ENCODE results near the gene MAVS.
"Not testable (repeated sequence)": the region's sequence is repeated elsewhere in the genome, so short reads cannot be mapped to it uniquely, and the experiment has no call there.

The MAVS gene

DNA sequence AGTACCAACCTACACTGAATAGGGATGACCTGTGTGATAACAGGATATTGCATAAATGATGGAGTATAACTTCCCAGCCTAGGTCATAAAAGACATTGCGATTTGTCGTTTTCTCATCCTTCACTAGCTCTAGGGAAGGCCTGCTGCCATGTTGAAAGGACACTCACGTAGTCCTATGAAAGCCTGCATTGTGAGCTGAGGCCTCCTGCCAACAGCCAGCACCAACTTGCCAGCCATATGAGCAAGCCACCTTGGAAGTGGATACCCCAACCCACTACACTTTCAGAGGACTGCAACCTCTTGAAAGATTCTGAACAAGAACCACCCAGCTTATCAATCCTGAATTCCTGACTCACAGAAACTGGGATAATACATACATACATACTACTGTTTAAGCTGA is 39.1 kb downstream of the MAVS start:
- DNase-seq (ENCODE audit: low read depth in 1 of 2, low spot score in 1 of 2) = no peak

DNA sequence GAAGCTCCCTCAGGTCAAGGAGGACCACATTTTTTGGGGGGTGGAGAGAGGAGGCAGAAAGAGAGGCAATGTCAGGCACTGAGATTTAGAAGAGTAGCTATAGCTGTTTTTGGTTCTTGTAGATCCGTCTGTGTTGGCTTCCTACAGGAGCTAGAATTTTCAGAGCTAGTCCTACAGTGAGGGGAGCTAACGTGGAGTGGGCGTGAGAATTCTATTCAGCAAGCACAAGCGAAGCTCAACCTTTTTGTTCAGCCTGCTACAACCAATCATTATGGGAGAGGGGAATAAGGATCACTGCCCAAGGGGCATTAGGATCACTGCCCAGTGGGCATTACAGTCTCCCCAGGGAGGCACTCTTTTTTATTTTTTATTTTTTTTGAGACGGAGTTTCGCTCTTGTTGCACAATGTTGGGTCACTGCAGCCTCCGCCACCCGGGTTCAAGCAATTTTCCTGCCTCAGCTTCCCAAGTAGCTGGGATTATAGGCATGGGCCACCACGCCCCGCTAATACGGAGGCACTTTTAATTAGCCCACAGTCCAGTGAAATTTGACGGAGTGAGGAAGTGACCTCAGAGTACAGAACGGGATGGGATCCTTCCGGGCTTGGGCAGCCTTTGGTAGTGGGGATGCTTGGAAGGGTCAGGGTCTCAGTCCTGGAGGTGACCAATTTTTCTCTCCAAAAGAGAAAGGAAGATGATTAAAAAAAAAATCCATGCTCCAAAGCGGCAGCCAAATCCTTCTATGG is 41.4 kb downstream of the MAVS start:
- DNase-seq (ENCODE audit: low read depth in 1 of 2, low spot score in 1 of 2) = no peak

DNA sequence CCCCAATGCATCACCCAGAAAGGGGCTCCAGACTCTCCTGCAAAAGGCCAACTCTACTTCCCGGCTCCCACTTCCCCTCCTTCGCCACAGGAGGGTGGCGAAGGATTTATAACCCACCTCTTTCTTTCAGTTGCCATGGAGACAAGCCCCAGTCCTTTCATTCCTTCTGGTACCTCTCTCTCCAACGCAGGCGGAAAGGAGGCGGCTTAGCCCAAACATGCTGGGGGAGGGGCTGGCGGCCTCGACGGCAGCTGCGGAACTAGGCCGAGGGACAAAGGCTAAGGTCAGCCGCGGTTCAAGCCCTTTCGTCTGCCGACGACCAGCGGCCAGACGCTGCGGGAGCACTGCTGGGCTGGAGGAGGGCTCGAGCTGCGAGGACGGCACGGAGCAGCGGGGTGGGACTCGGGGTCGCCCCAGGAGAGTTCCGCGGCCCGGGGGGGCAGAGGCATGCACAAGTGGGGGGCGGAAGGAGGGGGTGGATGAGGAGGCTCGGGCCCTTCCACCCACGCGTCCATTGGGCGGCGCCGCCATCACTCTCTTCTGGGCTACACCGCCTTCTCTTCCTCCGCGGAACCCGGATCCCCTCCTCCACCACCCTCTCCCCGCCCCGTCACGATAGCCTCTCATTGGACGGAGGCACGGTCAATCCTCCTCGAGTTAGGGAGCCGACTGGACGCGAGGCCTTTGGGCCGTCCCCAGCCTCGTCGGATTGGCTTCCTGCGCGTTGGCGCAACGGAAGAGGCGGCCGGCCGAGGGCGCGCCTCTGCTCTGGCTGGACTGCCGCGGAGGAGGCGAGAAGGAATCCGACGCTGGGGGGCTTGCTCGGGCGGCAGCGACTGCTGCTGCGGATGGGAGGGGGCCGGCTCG is 42.2 kb downstream of the MAVS start, which contains the start of gene PANK2:
Gene PANK2 (plus strand): TSS at position 766 of the 867 bp plus-strand sequence.
- peak; percentile 84 to 97 for DNase-seq (ENCODE audit: low read depth in 1 of 2, low spot score in 1 of 2)

DNA sequence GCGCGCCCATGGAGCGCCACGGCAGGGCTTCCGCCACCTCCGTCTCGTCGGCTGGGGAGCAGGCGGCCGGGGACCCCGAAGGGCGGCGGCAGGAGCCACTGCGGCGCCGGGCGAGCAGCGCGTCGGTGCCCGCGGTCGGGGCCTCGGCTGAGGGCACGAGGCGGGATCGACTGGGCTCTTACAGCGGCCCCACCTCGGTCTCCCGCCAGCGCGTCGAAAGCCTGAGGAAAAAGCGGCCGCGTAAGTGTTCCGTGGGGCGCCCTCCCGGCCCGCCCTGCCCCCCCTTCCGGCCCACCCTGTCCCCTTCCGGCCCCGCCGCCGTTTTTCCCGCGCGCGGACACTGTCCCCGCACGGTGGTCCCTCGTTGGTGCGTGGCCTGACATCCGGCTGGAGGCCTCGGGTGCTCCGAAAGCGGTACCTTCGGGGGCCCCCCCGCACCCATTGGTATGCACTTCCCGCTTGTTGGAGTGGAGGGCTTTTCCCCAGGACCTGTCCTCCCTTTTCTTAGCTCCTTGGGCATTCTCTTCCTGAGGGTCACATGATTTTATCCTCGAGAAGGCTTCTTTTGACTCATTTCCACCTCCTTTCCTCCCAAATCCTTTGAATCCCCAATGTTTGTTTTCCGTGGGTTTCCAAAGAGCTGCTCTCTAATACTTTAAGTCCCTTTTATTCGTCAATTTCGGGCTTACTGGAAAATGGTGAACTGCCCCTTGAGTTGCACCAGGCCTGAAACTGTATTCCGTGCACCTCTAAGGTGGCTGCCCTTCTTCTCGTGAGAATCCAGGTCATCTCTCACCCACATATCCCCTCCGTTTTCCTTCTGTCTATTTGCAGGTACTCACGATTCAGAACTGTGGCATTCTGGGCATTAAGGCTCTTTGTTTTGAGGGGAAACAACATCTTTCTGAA is 43.1 kb downstream of the MAVS start:
- DNase-seq (ENCODE audit: low read depth in 1 of 2, low spot score in 1 of 2) = peak; percentile 25 to 30

- no peak for DNase-seq (ENCODE audit: low read depth in 1 of 2, low spot score in 1 of 2)
Observed at GRCh38 chr20:3890398-3890751, 43.7 kb downstream of the MAVS start.

GRCh38 chr20:3890999-3891929 is 44.6 kb downstream of the MAVS start:
- DNase-seq (ENCODE audit: low read depth in 1 of 2, low spot score in 1 of 2) = no peak

DNA sequence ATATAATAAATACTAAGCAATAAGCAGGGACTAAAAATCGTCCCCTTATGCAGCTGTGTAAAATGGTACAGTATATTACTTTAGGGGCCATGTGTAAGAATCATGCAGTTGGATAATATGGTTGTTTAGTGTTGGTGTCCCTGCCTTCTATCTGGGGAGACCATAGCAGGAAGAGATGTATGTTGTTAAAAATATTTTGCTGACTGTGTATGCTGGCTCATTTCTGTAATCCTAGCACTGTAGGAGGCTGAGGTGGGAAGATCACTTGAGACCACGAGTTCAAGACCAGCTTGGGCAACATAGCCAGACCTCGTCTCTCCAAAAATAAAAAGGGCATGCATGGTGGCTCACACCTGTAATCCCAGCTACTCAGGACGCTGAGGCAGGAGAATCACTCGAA is 48.2 kb downstream of the MAVS start:
- DNase-seq (ENCODE audit: low read depth in 1 of 2, low spot score in 1 of 2) = no peak

DNA sequence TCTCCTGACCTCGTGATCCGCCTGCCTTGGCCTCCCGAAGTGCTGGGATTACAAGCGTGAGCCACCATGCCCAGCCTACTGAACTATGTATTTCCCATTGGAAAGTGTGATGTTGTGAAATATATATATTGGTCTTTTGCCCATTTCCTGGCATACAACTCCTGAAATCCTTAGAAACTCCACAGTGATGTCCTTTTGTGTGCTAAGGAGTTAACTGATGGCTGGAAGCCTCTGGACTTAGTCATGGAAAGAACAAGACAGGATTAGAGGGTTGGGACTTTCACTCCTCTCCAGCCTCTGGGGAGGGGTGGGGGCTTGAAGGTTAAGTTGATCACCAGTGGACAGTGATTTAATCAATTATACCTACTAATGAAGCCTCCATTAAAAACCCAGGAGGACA is 49.7 kb downstream of the MAVS start:
- DNase-seq (ENCODE audit: low read depth in 1 of 2, low spot score in 1 of 2) = no peak

DNA sequence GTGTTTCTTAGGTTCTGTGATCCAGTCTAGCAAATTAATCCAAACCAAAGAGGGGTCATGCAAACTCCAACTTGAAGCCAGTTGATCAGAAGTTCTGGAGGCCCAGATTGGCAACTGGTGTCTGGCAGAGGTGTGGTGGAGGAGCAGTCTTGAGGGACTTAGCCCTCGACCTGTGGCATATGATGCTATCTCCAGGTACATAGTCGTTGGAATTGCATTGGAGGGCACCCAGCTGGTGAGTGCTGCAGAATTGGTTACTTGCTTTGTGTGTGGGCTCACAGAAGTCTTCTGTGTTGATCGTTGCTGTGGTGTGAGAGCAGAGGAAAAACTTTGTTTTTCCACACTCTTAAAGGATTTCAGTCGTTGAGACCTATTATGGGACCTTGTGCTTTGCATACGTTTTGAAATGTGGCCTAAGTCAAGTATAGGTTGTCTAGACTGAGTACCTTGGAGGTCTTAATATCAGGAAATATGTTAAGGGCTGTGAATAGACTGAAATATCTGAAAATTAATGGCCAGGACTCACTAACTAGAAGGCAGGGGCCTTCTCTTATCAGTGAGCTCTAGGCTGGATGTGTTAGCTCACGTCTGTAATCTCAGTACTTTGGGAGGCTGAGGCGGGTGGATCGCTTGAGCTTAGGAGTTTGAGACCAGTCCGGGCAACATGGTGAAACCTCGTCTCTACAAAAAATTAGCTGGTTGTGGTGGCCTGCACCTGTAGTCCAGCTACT is 50.4 kb downstream of the MAVS start:
- no peak for DNase-seq (ENCODE audit: low read depth in 1 of 2, low spot score in 1 of 2)

DNA sequence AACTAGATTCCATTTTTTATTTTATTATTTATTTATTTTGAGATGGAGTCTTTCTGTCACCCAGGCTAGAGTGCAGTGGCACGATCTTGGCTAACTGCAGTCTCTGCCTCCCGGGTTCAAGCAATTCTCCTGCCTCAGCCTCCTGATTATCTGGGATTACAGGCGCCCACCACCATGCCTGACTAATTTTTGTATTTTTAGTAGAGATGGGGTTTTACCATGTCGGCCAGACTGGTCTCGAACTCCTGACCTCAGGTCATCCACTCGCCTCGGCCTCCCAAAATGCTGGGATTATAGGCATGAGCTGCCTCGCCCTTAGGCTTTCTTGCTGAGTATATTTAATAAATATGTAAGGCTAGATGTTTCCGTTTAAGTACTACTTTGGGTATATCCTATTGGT is 51.5 kb downstream of the MAVS start:
- not testable (repeated sequence) for DNase-seq (ENCODE audit: low read depth in 1 of 2, low spot score in 1 of 2)

DNA sequence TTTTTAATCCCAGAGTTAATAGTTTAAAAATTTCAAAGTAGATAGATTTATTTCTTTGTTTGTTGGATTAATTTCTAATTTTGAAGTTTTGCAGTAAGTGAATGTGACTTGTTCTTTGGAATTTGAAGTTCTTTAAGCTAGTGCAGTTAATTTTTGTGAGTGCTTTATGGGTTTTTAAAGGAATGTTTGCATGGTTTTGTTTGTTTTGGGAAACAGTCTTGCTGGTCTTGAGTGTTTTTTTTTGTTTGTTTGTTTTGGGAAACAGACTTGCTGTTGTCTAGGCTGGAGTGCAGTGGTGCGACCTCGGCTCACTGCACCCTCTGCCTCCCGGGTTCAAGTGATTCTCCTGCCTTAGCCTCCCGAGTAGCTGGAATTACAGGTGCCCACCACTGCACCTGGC is 52.0 kb downstream of the MAVS start:
- no peak for DNase-seq (ENCODE audit: low read depth in 1 of 2, low spot score in 1 of 2)

DNA sequence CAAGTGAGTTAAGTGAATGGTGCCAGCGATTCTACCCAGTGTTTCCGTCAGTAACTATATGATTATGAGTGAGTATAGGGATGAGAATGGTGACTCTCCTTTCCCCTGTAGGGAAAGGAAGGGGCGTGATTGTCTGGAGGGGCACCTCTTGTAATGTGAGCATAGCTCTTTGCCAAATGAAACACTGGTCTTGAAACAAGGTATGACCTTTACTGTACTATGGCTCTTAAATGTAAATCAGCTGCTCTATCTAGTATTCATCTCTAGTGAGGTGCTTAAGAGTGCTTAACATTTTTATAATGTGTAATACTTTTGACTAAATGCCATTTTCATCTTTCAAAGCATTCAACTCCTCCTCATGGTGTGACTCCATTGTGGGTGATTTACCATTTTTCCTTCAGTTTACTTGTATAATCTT is 53.6 kb downstream of the MAVS start:
- no peak for DNase-seq (ENCODE audit: low read depth in 1 of 2, low spot score in 1 of 2)

DNA sequence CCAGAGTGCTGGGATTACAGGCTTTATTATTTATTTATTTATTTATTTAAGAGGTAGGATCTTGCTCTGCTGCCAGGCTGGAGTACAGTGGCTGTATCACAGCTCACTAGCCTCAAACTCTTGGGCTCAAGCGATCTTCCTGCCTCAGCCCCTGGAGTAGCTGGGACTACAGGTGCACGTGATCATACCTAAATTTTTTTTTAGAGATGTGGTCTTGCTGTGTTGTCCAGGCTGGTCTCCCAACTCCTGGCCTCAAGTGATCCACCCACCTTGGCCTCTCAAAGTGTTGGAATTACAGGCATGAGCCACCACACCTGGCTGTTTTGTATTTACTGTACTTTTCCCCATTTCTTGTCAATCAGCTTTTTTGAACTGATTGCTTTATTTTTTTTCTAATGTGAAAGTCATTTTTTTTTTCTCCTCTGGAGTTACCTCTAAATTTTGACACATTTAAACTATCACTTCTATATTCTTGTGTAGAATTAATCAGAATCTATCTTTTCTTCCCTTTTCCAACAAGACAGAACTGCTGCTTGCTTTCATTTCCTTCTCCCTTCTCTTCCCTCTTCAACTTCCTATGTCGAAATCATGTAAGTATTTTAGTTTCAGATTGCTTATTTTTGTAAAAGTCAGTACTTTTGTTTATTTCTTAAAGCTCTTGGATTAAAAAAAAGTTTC is 54.5 kb downstream of the MAVS start:
- no peak for DNase-seq (ENCODE audit: low read depth in 1 of 2, low spot score in 1 of 2)

DNA sequence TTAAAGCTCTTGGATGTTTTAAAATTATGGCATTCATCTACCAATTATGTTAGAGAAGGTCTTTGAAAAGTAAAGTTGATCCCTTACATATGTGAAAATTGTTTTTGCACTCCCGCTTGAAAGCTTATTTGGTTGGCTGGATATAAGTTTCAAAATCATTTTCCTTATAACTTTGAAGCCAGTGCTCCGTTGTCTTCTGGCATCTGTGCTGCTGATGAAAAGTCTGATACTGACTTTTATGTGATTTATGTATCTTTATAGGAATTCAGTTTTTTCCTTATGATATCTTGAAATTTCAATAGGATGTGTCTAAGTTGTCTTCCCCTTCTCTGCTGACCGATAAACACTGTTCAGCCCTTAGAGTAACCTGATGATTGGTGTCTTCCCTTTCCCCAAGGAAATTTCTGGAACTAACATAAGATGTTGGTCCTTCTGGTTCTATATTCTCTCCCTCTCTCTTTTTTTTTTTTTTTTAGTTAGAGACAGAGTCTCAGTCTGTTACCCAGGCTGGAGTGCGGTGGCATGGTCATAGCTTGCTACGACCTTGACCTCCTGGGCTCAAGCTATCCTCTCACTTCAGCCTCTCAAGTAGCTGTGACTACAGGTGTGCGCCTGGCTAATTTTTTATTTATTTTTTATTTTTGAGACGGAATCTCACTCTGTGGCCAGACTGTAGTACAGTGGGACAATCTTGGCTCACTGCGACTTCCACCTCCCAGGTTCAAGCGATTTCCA is 55.2 kb downstream of the MAVS start:
- DNase-seq (ENCODE audit: low read depth in 1 of 2, low spot score in 1 of 2) = no peak

DNA sequence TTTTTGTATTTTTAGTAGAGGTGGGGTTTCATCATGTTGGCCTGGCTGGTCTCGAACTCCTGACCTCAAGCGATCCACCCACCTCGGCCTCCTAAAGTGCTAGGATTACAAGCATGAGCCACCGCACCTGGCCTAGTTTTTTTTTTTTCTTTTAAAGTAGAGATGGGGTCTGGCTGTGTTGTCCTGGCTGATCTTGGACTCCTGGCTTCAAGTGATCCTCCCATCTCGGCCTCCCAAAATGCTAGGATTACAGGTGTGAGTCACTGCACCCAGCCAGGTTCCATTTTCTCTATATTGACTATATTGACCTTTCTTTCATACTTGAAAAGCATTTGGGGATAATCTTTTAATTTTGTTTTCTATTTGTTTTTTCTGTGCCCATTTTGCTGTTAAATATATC is 55.8 kb downstream of the MAVS start:
- no peak for DNase-seq (ENCODE audit: low read depth in 1 of 2, low spot score in 1 of 2)

DNA sequence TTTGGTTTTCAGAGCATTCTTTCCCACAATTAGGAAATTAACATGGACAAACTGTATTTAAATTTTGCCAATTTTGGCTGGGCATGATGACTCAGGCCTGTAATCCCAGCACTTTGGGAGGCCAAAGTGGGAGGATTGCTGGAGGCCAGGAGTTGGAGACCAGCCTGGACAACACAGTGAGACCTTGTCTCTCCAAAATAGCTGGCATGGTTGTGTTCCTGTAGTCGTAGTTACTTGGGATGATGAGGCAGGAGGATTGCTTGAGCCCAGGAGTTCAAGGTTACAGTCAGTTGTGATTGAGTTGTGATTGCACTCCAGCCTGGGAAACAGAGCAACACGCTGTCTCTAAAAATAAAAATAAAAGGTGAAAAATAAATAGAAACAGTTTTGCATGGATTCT is 57.6 kb downstream of the MAVS start:
- DNase-seq (ENCODE audit: low read depth in 1 of 2, low spot score in 1 of 2) = no peak

DNA sequence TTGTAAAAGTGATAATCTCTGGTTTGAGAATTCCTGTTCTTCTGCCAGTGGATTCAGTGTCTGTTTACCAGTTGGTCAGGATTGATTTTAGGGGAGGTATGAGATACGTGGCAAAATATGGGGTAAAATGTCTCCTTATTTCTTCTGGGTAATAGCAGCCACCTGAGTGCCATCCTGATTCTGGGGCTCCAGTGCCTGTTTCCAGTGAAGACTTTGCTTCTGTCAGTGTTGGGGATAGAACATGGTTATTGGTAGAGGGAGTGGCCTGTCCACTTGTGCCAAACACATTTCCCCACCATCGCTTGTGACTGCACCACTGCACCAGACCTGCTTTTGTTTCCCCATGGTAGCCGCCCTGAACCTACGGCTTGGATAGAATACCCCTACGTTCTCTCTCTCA is 58.2 kb downstream of the MAVS start:
- no peak for DNase-seq (ENCODE audit: low read depth in 1 of 2, low spot score in 1 of 2)
